ENCODE data around the gene NLGN4X.

DNA sequence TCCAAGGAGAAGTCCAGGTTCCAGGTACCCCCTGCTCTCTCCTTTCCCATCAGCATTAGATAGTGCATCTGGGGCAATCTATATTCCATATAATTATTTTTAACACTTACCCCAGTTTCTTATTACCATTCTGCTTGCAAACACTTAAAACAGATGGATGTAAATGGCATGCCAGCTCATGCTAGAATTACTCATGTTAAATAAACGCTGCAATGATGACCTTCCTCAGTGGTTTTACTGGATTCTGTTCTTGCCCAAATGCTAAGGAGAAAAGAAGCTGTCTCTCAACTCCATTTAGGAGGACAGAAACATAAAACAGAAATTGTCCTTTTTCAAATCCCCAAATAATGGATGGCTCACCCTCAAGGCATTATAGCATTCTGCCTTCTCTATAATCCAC lies 161.1 kb downstream of the NLGN4X start:
- TF ChIP-seq BHLHE40 (IDR thresholded peaks at IDR 0.05; ENCODE audit: borderline replicate concordance) = no peak
- TF ChIP-seq HDGF (IDR thresholded peaks at IDR 0.05; ENCODE audit: borderline replicate concordance) = no peak
- TF ChIP-seq TARDBP (IDR thresholded peaks at IDR 0.05) = no peak
